PC-9 (cell line): Measurements from ENCODE around the gene IL22. TPM values are rescaled to one million over a fixed set of nuclear protein-coding genes. Genes with fewer than 3 reads are reported as not detected.
A peak's percentile ranks its signal among the peaks of the same experiment; 100 is the strongest.

ENCODE experiments used
- BruUV-seq: library from RNA; stranded (reverse); fragments of 400-500 nt; replicated peaks from 2 replicates; lab custom pipeline; 2021; lab: Mats Ljungman, UMichigan
- CTCF ChIA-PET: fragments of 300-600 bp; sonication (Branson Sonifier 250); formaldehyde crosslinking; loops from one replicate; lab custom pipeline; 2022; ENCODE audit warnings: antibody characterized with exemption; lab: Charles Lee
- POLR2A ChIA-PET: fragments of 300-600 bp; sonication (Branson Sonifier 250); formaldehyde crosslinking; loops from one replicate; lab custom pipeline; 2022; ENCODE audit warnings: antibody characterized with exemption; ENCODE audit not compliant: unreplicated experiment; lab: Charles Lee
- DNase-seq, 2 experiments: peaks; one replicate each; pipeline versions ENCODE4 v3.0.0 to v3.0.0-alpha.2; 2015 to 2022; ENCODE audit warnings: mixed read lengths in 1 of 2
- H2AFZ ChIP-seq: fragments of 200-600 bp; sonication (generic); 2 replicates; pipeline ENCODE4 v1.8.1; 2017; ENCODE audit warnings: antibody characterized with exemption
- H3F3A ChIP-seq: fragments of 200-600 bp; sonication (generic); 2 replicates; pipeline ENCODE4 v1.8.1; 2017; ENCODE audit warnings: antibody characterized with exemption, mild to moderate bottlenecking, low read depth; ENCODE audit not compliant: insufficient read depth
- H3K27ac ChIP-seq: fragments of 200-600 bp; sonication (generic); 2 replicates; pipeline ENCODE4 v1.6.1; 2016; ENCODE audit warnings: mixed run types
- H3K27me3 ChIP-seq: fragments of 200-600 bp; sonication (generic); 2 replicates; pipeline ENCODE4 v1.6.1; 2016; ENCODE audit warnings: low read depth, mixed run types; ENCODE audit not compliant: insufficient read depth
- H3K36me3 ChIP-seq: fragments of 200-600 bp; sonication (generic); 2 replicates; pipeline ENCODE4 v1.6.1; 2016; ENCODE audit warnings: low read depth, mixed run types
- H3K4me1 ChIP-seq: fragments of 200-600 bp; sonication (generic); replicated peaks from 2 replicates; pipeline ENCODE4 v1.6.1; 2016; ENCODE audit warnings: mixed run types; ENCODE audit not compliant: insufficient read depth
- H3K4me2 ChIP-seq: fragments of 200-600 bp; sonication (generic); 2 replicates; pipeline ENCODE4 v1.6.1; 2017; ENCODE audit warnings: mixed run types
- H3K4me3 ChIP-seq: fragments of 200-600 bp; sonication (generic); 2 replicates; pipeline ENCODE4 v1.6.1; 2016; ENCODE audit warnings: mixed run types
- H3K79me2 ChIP-seq: fragments of 200-600 bp; sonication (generic); 2 replicates; pipeline ENCODE4 v1.6.1; 2017; ENCODE audit warnings: low read depth, mixed run types
- H3K9me2 ChIP-seq: fragments of 200-600 bp; sonication (generic); 2 replicates; pipeline ENCODE4 v1.8.1; 2017; ENCODE audit warnings: mild to moderate bottlenecking; ENCODE audit not compliant: insufficient read depth
- H3K9me3 ChIP-seq: fragments of 200-600 bp; sonication (generic); 2 replicates; pipeline ENCODE4 v1.8.1; 2016; ENCODE audit warnings: low read depth; ENCODE audit not compliant: insufficient read depth
- H4K20me1 ChIP-seq: fragments of 200-600 bp; sonication (generic); 2 replicates; pipeline ENCODE4 v1.8.1; 2017; ENCODE audit not compliant: insufficient read depth
- CTCF ChIP-seq: fragments of 200-600 bp; sonication (generic); conservative IDR thresholded peaks from 2 replicates; pipeline ENCODE4 v1.6.1; 2017; ENCODE audit warnings: mixed run types, antibody characterized with exemption, mild to moderate bottlenecking, moderate library complexity
- EZH2 ChIP-seq: fragments of 200-600 bp; sonication (generic); IDR thresholded peaks from 2 replicates; pipeline ENCODE4 v1.8.0; 2017; ENCODE audit warnings: antibody characterized with exemption, low read depth
- intact Hi-C: fragments of 100-400 bp; cut with micrococcal nuclease; formaldehyde crosslinking; loops from one replicate; pipeline ENCODE4 v1.10.0; 2022; ENCODE audit not compliant: unreplicated experiment
- total RNA-seq: library from RNA; stranded (reverse); gene quantifications from 2 replicates; pipeline ENCODE4 v1.2.3, GENCODE V29; 2021

The IL22 gene
- total RNA-seq, 1 experiment from 2014 or later: not detected

- ChIA-PET CTCF (no interaction called here), POLR2A (no interaction called here)
- no peaks in the 10 kb centered on the region for H3K27me3 ChIP-seq
- H3K79me2 ChIP-seq: no peaks in the 10 kb centered on the region
- H3K9me3 ChIP-seq: no peaks in the 10 kb centered on the region
- H2AFZ ChIP-seq: peak overlapping the region; percentile 64; the same call in 1 of the 2 replicates
- H3K4me1 ChIP-seq: peaks cover 23% of the 10 kb centered on the region
- H3F3A ChIP-seq: peaks cover 16% of the 10 kb centered on the region
- H3K27ac ChIP-seq: no peak overlapping the region
- H3K9me2 ChIP-seq: no peaks in the 10 kb centered on the region
- BruUV-seq: no TSS peak
- DNase-seq: no peak
- intact Hi-C loops: no loop called here
- H3K4me2 ChIP-seq: peak overlapping the region; percentile 59
- TF ChIP-seq EZH2 (no peak), CTCF (no peak)
- peak overlapping the region; percentile 30; the same call in 1 of the 2 replicates for H3K4me3 ChIP-seq
- no peaks in the 10 kb centered on the region for H3K36me3 ChIP-seq
- no peaks in the 10 kb centered on the region for H4K20me1 ChIP-seq
These were observed 16.3 kb downstream of the IL22 start for GRCh38 chr12:68237078-68237477.

GRCh38 chr12:68236421-68237059 lies 16.9 kb downstream of the IL22 start:
- no peak for DNase-seq
- Histone ChIP-seq H3K4me2 (peak overlapping the region; percentile 59), H3K9me3 (no peaks in the 10 kb centered on the region), H3F3A (peaks cover 16% of the 10 kb centered on the region), H3K4me1 (peaks cover 23% of the 10 kb centered on the region), H3K4me3 (peak overlapping the region; percentile 30; the same call in 1 of the 2 replicates), H3K9me2 (no peaks in the 10 kb centered on the region), H4K20me1 (no peaks in the 10 kb centered on the region), H2AFZ (peak overlapping the region; percentile 64), H3K27ac (no peak overlapping the region), H3K27me3 (no peaks in the 10 kb centered on the region), H3K36me3 (no peaks in the 10 kb centered on the region), H3K79me2 (no peaks in the 10 kb centered on the region)
- intact Hi-C loops: no loop called here
- CTCF ChIA-PET: no interaction called here
- POLR2A ChIA-PET: no interaction called here
- no peak for TF ChIP-seq EZH2
- no peak for TF ChIP-seq CTCF
- no TSS peak for BruUV-seq

- Histone ChIP-seq H3K27me3 (no peaks in the 10 kb centered on the region), H3K36me3 (no peaks in the 10 kb centered on the region), H3K9me2 (no peaks in the 10 kb centered on the region), H3K4me3 (no peak overlapping the region), H3K4me2 (no peak overlapping the region), H3K9me3 (no peaks in the 10 kb centered on the region), H2AFZ (no peak overlapping the region), H3K4me1 (peaks cover 20% of the 10 kb centered on the region), H3K79me2 (no peaks in the 10 kb centered on the region), H3K27ac (no peak overlapping the region), H4K20me1 (no peaks in the 10 kb centered on the region), H3F3A (peaks cover 16% of the 10 kb centered on the region)
- no TSS peak for BruUV-seq
- intact Hi-C loops: no loop called here
- TF ChIP-seq EZH2: no peak
- TF ChIP-seq CTCF: no peak
- ChIA-PET CTCF (no interaction called here), POLR2A (no interaction called here)
- DNase-seq: no peak
These were observed 17.8 kb downstream of the IL22 start for GRCh38 chr12:68235576-68235975.
